ENCODE data around the gene CAB39. TPM values are rescaled to one million over a fixed set of nuclear protein-coding genes. Genes with fewer than 3 reads are reported as not detected.

The CAB39 gene
- total RNA-seq, 1 experiment from 2014 or later = 39.9 TPM

DNA sequence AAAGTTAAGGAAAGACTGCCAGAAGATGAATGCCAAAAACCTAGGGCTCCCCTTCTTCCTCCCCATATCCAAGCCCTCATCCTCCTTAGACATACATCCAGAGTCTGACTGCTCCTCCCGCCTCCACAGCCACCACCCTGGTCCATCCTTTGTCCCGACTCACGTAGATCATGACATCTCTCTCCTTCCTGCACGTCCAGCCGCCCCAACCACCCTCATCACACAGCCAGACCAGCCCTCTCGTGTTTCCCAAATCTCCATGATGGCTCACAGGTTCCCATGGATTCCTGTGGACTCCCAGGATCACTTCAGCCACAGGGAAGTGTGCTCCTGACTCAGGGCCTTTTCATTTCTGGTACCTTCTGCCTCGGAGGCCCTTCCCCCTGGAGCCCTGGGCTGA is 47.8 kb upstream of the CAB39 start:
- Histone ChIP-seq H3K36me3 (ENCODE audit: control insufficient read depth, insufficient read depth, low read length) (no peaks in the 10 kb centered on the region), H3K27ac (ENCODE audit: low read length) (no peak overlapping the region), H3K4me3 (ENCODE audit: low read depth in 2 of 2, low read length in 2 of 2) (no peak overlapping the region), H3K4me1 (ENCODE audit: control insufficient read depth, insufficient read depth, low read length) (no peaks in the 10 kb centered on the region), H3K27me3 (ENCODE audit: control insufficient read depth, insufficient read depth, low read length) (no peaks in the 10 kb centered on the region), H3K9me3 (ENCODE audit: control insufficient read depth, insufficient read depth, low read depth, low read length) (no peaks in the 10 kb centered on the region)
- no TSS peak for BruUV-seq (replicated peaks)
- CTCF ChIA-PET = no interaction called here
- no peak for ATAC-seq
- in situ Hi-C loops (cut with HindIII; ENCODE audit: low pct_unique_long_range_greater_than_20kb, low sequenced_read_pairs) (no loop called here), intact Hi-C loops (cut with micrococcal nuclease; ENCODE audit: unreplicated experiment) (no loop called here)
- no peak for DNase-seq (ENCODE audit: low read depth, low spot score)
- POLR2A ChIA-PET = no interaction called here
- no peak for TF ChIP-seq TCF7L2 (IDR thresholded peaks at IDR 0.05; ENCODE audit: low read depth, low read length)
- no peak for TF ChIP-seq POLR2AphosphoS5 (IDR thresholded peaks at IDR 0.05; ENCODE audit: low read depth, low read length)
- no peak for TF ChIP-seq SIN3A (IDR thresholded peaks at IDR 0.05; ENCODE audit: borderline replicate concordance, insufficient read depth, low read depth, low read length)
- TF ChIP-seq, protein P1, sequence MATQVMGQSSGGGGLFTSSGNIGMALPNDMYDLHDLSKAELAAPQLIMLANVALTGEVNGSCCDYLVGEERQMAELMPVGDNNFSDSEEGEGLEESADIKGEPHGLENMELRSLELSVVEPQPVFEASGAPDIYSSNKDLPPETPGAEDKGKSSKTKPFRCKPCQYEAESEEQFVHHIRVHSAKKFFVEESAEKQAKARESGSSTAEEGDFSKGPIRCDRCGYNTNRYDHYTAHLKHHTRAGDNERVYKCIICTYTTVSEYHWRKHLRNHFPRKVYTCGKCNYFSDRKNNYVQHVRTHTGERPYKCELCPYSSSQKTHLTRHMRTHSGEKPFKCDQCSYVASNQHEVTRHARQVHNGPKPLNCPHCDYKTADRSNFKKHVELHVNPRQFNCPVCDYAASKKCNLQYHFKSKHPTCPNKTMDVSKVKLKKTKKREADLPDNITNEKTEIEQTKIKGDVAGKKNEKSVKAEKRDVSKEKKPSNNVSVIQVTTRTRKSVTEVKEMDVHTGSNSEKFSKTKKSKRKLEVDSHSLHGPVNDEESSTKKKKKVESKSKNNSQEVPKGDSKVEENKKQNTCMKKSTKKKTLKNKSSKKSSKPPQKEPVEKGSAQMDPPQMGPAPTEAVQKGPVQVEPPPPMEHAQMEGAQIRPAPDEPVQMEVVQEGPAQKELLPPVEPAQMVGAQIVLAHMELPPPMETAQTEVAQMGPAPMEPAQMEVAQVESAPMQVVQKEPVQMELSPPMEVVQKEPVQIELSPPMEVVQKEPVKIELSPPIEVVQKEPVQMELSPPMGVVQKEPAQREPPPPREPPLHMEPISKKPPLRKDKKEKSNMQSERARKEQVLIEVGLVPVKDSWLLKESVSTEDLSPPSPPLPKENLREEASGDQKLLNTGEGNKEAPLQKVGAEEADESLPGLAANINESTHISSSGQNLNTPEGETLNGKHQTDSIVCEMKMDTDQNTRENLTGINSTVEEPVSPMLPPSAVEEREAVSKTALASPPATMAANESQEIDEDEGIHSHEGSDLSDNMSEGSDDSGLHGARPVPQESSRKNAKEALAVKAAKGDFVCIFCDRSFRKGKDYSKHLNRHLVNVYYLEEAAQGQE (IDR thresholded peaks at IDR 0.05; ENCODE audit: insufficient read depth in 1 of 2, low read depth in 2 of 2, low read length in 1 of 2) = no peak

DNA sequence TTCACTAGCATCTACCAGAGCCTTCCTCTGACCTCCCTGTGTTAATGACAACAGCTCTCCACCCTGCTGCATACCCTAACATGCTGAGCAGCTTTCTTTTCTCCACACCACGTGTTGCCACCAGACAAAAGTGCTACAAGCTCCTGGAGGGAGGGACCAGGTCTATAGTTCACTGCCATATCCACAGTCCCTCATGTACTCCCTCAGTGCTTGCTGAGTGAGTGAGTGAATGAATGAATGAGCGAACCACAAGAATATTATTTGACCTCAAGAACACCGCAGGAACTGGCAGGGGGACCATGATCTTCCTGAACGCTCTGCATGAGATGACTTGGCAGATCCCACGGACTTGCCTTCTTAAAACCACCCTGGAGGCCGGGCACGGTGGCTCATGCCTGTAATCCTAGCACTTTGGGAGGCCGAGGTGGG is 47.4 kb upstream of the CAB39 start:
- in situ Hi-C loops (cut with HindIII; ENCODE audit: low pct_unique_long_range_greater_than_20kb, low sequenced_read_pairs) = no loop called here
- BruUV-seq (replicated peaks) = no TSS peak

More for the DNA sequence above, 47.4 kb upstream of the CAB39 start:
- intact Hi-C loops (cut with micrococcal nuclease; ENCODE audit: unreplicated experiment) = no loop called here
- TF ChIP-seq, protein P2, sequence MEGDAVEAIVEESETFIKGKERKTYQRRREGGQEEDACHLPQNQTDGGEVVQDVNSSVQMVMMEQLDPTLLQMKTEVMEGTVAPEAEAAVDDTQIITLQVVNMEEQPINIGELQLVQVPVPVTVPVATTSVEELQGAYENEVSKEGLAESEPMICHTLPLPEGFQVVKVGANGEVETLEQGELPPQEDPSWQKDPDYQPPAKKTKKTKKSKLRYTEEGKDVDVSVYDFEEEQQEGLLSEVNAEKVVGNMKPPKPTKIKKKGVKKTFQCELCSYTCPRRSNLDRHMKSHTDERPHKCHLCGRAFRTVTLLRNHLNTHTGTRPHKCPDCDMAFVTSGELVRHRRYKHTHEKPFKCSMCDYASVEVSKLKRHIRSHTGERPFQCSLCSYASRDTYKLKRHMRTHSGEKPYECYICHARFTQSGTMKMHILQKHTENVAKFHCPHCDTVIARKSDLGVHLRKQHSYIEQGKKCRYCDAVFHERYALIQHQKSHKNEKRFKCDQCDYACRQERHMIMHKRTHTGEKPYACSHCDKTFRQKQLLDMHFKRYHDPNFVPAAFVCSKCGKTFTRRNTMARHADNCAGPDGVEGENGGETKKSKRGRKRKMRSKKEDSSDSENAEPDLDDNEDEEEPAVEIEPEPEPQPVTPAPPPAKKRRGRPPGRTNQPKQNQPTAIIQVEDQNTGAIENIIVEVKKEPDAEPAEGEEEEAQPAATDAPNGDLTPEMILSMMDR (IDR thresholded peaks at IDR 0.05) = no peak
- TF ChIP-seq SIN3A (IDR thresholded peaks at IDR 0.05; ENCODE audit: borderline replicate concordance, insufficient read depth, low read depth, low read length) (no peak), POLR2AphosphoS5 (IDR thresholded peaks at IDR 0.05; ENCODE audit: low read depth, low read length) (no peak), TCF7L2 (IDR thresholded peaks at IDR 0.05; ENCODE audit: low read depth, low read length) (no peak)
- TF ChIP-seq, protein P1 (IDR thresholded peaks at IDR 0.05; ENCODE audit: insufficient read depth in 1 of 2, low read depth in 2 of 2, low read length in 1 of 2) = no peak
- no peaks in the 10 kb centered on the region for H3K4me1 ChIP-seq (ENCODE audit: control insufficient read depth, insufficient read depth, low read length)
- POLR2A ChIA-PET = no interaction called here
- H3K9me3 ChIP-seq (ENCODE audit: control insufficient read depth, insufficient read depth, low read depth, low read length) = no peaks in the 10 kb centered on the region
- H3K27ac ChIP-seq (ENCODE audit: low read length) = no peak overlapping the region
- ATAC-seq (no peak), DNase-seq (ENCODE audit: low read depth, low spot score) (no peak)
- no peaks in the 10 kb centered on the region for H3K36me3 ChIP-seq (ENCODE audit: control insufficient read depth, insufficient read depth, low read length)
- no peaks in the 10 kb centered on the region for H3K27me3 ChIP-seq (ENCODE audit: control insufficient read depth, insufficient read depth, low read length)
- no peak overlapping the region for H3K4me3 ChIP-seq (ENCODE audit: low read depth in 2 of 2, low read length in 2 of 2)
- CTCF ChIA-PET = no interaction called here
